Ascending aorta (tissue), 2 donors: ENCODE results near the gene TNFRSF4. TPM values are rescaled to one million over a fixed set of nuclear protein-coding genes. Genes with fewer than 3 reads are reported as not detected.

ENCODE experiments used
- DNase-seq, 2 donors: peaks; one replicate each; pipeline ENCODE4 v3.0.0-alpha.2; 2019; ENCODE audit warnings: low spot score in 2 of 2
- H3K27ac ChIP-seq, 2 donors: fragments of 200-600 bp; sonication (generic); one replicate each; pipeline ENCODE4 v1.5.1; 2016 to 2017; ENCODE audit warnings: mild to moderate bottlenecking in 1 of 2
- H3K27me3 ChIP-seq: fragments of 200-600 bp; sonication (generic); one replicate; pipeline ENCODE4 v1.5.1; 2017
- H3K36me3 ChIP-seq, 2 donors: fragments of 200-600 bp; sonication (generic); one replicate each; pipeline ENCODE4 v1.5.1; 2016
- H3K4me1 ChIP-seq, 2 donors: fragments of 200-600 bp; sonication (generic); one replicate each; pipeline ENCODE4 v1.5.1; 2016 to 2017; ENCODE audit warnings: mild to moderate bottlenecking in 1 of 2
- H3K4me3 ChIP-seq, 2 donors: fragments of 200-600 bp; sonication (generic); one replicate each; pipeline ENCODE4 v1.5.1; 2016 to 2017; ENCODE audit warnings: mild to moderate bottlenecking in 1 of 2
- H3K9me3 ChIP-seq, 2 donors: fragments of 200-600 bp; sonication (generic); one replicate each; pipeline ENCODE4 v1.5.1; 2016
- intact Hi-C: fragments of 100-400 bp; cut with DNase I; formaldehyde crosslinking; loops from one replicate; pipeline ENCODE4 v1.15.1; 2023
- total RNA-seq: library from RNA; depleted of rRNA; stranded (reverse); fragments of >200 nt; gene quantifications from one replicate; pipeline ENCODE4 v1.1.0, GENCODE V29; 2016
- TF ChIP-seq, protein P1 (sequence below), 3 experiments: fragments of 200-600 bp in 2 of 3; fragments of 450-650 bp in 1 of 3; sonication (generic) in 2 of 3; IDR thresholded peaks; one replicate each; pipeline ENCODE4 v1.5.1; 2016 to 2019; ENCODE audit warnings: antibody characterized with exemption in 3 of 3, mild to moderate bottlenecking in 1 of 3, moderate library complexity in 1 of 3

TNFRSF4 gene
- total RNA-seq, 1 donor from 2014 or later: 4.8 TPM

DNA sequence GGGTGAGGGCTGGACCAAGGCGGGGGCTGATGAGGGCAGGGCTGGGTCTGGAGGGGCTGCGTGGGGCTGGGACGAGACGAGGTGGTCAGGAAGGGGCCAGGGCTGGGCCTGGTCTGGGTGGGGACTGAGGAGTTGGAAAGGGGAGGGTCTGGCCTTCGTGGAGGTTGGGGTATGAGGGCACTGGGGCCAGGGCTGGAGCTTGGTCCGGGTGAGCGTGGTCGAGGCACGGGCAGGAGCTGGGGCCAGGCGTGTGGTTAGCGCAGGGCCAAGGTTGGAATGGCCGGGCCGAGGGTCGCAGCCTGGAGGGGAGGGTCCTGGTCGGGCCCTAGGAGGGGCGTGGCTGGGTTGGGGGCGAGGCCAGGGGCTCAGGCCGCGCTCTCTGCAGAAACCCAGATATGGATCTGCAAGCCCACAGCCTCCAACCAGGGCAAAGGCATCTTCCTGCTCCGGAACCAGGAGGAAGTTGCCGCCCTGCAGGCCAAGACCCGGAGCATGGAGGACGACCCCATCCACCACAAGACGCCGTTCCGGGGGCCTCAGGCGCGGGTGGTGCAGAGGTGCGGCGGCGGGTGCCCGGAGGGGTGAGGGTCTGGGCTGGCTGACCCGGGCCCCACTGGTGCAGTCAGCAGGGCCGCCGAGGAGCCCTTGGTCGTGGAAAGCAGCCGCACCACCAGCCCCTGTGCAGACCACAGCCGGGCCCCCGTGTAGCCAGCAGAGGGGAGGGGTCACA lies 31.3 kb downstream of the TNFRSF4 start:
- TF ChIP-seq, protein P1, sequence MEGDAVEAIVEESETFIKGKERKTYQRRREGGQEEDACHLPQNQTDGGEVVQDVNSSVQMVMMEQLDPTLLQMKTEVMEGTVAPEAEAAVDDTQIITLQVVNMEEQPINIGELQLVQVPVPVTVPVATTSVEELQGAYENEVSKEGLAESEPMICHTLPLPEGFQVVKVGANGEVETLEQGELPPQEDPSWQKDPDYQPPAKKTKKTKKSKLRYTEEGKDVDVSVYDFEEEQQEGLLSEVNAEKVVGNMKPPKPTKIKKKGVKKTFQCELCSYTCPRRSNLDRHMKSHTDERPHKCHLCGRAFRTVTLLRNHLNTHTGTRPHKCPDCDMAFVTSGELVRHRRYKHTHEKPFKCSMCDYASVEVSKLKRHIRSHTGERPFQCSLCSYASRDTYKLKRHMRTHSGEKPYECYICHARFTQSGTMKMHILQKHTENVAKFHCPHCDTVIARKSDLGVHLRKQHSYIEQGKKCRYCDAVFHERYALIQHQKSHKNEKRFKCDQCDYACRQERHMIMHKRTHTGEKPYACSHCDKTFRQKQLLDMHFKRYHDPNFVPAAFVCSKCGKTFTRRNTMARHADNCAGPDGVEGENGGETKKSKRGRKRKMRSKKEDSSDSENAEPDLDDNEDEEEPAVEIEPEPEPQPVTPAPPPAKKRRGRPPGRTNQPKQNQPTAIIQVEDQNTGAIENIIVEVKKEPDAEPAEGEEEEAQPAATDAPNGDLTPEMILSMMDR (IDR thresholded peaks at IDR 0.05): no peak
- Histone ChIP-seq H3K9me3 (no peaks in the 10 kb centered on the region), H3K36me3 (no peaks in the 10 kb centered on the region), H3K27ac (no peak overlapping the region), H3K27me3 (no peaks in the 10 kb centered on the region), H3K4me3 (no peak overlapping the region), H3K4me1 (no peaks in the 10 kb centered on the region)
- intact Hi-C loops: no loop called here
- DNase-seq: no peak

DNA sequence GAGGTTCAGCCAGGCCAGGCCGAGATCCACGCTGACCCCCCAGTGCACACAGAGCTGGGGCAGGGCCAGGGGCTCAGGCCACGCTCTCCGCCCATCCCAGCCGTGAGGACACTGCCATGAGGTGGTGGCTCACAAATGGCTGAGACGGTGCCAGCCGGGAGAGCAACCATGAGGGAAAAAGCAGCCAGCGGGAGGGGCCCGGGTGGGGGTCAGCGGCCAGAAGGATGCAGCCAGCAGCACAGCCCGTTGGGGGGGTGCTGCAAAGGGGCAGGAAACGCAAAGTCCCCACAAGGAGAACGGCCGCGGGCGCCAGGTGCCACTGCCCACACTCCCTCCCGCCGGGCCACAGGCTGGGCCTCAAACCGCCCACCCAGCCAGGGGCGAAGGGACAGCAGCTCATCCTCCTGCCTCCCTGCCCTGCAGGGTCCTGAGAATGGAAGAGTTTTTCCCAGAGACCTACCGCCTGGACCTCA lies 32.0 kb downstream of the TNFRSF4 start:
- no peaks in the 10 kb centered on the region for H3K27me3 ChIP-seq
- H3K4me3 ChIP-seq: no peak overlapping the region
- H3K36me3 ChIP-seq: no peaks in the 10 kb centered on the region
- intact Hi-C loops: no loop called here
- no peaks in the 10 kb centered on the region for H3K4me1 ChIP-seq
- H3K9me3 ChIP-seq: no peaks in the 10 kb centered on the region
- no peak overlapping the region for H3K27ac ChIP-seq
- TF ChIP-seq, protein P1 (IDR thresholded peaks at IDR 0.05): no peak
- DNase-seq: no peak

DNA sequence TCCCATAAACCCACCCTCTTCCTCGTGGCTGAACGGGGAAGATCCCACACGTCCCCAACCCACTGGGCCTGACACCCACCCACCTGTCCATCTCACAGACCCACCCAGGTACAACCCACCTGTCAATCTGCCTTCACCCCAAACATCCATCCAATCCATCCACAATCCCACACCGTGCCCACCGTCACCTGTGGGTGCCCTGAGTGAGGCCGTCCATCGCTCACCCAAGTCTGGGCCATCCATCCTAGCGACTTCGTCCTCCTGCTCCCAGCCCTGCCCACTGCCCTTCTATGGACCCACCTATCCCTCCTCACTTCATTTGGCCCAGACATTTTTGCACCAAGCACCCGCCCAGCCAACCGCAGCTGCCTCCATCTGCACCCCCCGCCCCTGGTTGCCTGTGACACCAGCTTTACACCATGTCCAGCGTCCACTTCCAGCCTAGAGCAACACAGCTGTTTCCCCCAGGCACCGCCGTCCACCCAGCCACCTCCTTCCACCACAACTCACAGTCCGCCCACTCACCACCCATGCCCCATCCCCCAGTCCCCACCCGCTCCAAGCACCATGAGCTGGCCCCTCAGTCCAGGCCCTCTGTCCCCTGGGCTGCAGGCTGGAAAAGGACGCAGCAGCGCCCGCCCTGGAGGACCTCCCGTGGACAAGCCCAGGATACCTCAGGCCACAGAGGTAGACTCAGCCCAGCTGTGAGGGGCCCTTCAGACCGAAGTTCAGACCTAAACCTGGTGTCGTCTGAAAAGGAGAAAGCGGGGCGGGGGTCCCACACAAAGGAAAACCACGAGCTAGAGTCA lies 32.6 kb downstream of the TNFRSF4 start:
- intact Hi-C loops: no loop called here
- DNase-seq: no peak

DNA sequence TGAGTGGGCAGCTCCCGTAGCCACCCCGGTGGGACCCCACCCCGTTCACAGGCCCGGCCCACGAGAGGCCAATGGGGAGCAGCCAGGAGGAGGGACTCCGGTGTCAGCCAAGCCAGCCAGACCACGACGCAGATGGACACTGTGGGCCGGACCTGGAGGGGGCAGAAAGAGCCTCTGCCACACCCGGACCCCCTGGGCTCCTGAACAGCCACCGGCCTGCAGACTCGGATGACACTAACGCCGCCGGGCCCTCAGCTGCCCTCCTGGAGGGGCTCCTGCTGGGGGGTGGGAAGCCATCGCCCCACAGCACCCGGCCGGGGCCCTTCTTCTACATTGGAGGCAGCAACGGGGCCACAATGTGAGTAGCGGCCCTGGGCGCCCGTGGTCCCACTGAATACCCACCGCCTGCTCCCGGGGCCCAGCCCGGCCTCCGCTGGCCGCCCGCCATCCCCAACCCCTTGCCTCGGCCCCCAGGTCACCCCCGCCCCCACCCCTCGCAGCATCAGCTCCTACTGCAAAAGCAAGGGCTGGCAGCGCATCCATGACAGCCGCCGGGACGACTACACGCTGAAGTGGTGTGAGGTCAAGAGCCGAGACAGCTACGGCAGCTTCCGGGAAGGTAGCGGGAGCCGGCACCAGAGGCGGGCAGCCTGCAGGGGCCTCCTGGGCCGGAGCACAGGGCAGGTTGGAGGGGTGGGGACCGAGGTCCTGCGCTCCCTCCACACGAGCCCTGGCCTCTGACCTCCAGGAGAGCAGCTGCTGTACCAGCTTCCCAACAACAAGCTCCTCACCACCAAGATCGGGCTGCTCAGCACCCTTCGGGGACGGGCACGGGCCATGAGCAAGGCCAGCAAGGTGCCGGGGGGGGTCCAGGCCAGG lies 33.7 kb downstream of the TNFRSF4 start:
- H3K36me3 ChIP-seq: no peaks in the 10 kb centered on the region
- H3K9me3 ChIP-seq: no peaks in the 10 kb centered on the region
- intact Hi-C loops: no loop called here
- H3K4me3 ChIP-seq: no peak overlapping the region
- H3K4me1 ChIP-seq: no peaks in the 10 kb centered on the region
- H3K27me3 ChIP-seq: no peaks in the 10 kb centered on the region
- no peak overlapping the region for H3K27ac ChIP-seq
- TF ChIP-seq, protein P1 (IDR thresholded peaks at IDR 0.05): no peak
- DNase-seq: no peak

More for the DNA sequence above, 32.6 kb downstream of the TNFRSF4 start:
- H3K9me3 ChIP-seq: no peaks in the 10 kb centered on the region
- no peaks in the 10 kb centered on the region for H3K27me3 ChIP-seq
- H3K27ac ChIP-seq: no peak overlapping the region
- H3K4me1 ChIP-seq: no peaks in the 10 kb centered on the region
- no peaks in the 10 kb centered on the region for H3K36me3 ChIP-seq
- no peak overlapping the region for H3K4me3 ChIP-seq
- TF ChIP-seq, protein P1 (IDR thresholded peaks at IDR 0.05): no peak

DNA sequence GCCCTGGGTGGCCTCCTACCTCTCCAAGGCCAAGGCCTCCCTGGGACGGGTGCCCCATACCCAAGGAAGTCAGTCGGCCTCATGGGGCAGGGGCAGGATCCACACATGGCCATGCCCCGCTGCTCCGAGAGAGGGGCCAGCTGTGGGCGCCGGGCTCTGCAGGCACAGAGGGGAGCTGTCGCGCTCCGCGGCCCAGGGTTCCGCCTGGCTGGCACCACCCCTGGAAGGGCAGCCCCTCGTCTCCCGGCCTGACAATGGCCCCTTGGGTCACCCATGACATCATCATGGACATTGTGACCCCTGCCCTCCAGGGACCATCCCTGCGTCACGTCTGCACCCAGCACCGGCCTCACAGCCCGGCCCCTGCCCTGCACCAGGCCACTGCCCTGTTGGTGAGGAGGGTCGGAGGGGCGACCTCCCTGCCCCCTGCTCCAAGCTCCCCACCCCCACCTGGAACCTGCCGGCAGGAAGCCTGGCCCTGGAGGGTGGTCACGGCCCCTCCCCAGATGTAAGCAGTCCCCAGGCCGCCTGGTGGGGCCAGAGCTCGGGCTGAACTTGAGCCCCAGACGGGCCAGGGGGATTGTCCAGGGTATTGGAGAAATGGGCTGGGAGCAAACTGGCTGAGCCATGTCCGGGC lies 34.5 kb downstream of the TNFRSF4 start:
- no peaks in the 10 kb centered on the region for H3K27me3 ChIP-seq
- intact Hi-C loops: no loop called here

More for the DNA sequence above, 34.5 kb downstream of the TNFRSF4 start:
- TF ChIP-seq, protein P1 (IDR thresholded peaks at IDR 0.05): no peak
- Histone ChIP-seq H3K27ac (no peak overlapping the region), H3K4me1 (no peaks in the 10 kb centered on the region), H3K36me3 (no peaks in the 10 kb centered on the region), H3K4me3 (no peak overlapping the region), H3K9me3 (no peaks in the 10 kb centered on the region)
- DNase-seq: no peak
